H54 (cell line): ENCODE results near the gene MYBPHL.
"Not testable (repeated sequence)": the region's sequence is repeated elsewhere in the genome, so short reads cannot be mapped to it uniquely, and the experiment has no call there.

Experiments used
- DNase-seq: peaks from one replicate; pipeline ENCODE4 v3.0.0; 2011; ENCODE audit warnings: low spot score, mixed read lengths; ENCODE audit not compliant: insufficient read length
- FAIRE-seq: peaks from 3 replicates; lab custom pipeline; 2011; peaks lifted over from hg19 to GRCh38; lab: Jason Lieb, UNC
- POLR2A ChIP-seq: IDR thresholded peaks from 2 replicates; pipeline ENCODE4 v1.6.1; 2011; ENCODE audit warnings: low read depth, mild to moderate bottlenecking, low read length

Gene MYBPHL

DNA sequence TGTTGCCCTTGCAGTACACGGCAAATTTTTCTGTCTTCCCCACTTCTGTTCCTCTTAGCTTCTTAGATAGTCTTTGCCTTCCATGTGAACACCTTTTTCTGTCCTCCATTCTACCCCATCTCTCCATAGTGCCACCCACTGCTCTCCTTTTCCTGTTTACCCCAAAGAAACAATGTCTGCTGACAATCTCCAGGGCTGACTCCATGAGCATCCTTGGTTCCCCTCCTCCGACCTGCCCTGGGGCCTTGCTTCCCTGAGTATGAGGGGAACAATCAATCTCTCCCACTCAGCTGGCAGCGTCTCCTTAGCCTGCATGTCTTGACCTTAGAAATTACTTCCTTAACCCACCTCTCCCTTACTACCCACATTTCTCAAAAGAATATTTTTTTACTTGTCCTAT lies 12.3 kb upstream of the MYBPHL start:
- DNase-seq, result no peak
- no peak for FAIRE-seq
- no peak for TF ChIP-seq POLR2A

DNA sequence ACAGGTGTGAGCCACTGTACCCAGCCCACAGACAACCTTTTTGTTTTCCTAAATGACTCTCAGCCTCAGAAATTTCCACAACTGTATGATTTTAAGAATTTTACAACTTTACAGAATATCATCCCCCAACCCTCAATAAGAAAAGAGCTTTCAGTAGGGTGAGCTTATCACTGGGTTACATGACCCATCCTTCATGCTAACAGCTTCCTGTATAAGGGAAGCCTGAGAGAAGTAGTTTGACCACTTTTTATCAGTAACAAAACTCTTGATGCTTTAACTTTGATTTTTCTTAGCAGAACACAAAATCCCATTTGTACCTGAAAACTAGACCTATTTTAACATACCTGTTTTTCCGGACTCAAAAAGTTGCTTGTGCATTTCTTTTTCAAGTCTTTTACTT lies 9.7 kb upstream of the MYBPHL start:
- DNase-seq, result no peak
- no peak for FAIRE-seq
- TF ChIP-seq POLR2A, result no peak

DNA sequence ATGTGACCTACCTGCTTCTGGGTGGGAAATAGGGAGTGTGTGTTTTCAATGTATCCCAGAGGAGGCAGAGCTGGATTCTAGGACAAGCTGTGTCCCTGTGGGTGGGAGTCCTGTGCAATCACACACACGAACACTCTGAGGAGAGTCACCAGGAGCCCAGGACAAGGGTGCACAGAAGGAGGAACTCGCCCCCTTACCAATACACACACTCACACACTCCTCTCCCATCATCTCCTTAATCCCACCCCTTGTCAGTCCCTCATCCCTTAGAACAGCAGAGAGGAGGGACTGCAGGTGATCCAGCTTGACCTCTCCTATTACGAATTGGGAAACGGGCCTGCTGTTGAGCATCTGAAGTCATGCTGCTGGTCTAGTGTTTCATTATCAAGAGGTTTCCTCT lies 8.5 kb upstream of the MYBPHL start:
- no peak for DNase-seq
- no peak for FAIRE-seq
- no peak for TF ChIP-seq POLR2A

DNA sequence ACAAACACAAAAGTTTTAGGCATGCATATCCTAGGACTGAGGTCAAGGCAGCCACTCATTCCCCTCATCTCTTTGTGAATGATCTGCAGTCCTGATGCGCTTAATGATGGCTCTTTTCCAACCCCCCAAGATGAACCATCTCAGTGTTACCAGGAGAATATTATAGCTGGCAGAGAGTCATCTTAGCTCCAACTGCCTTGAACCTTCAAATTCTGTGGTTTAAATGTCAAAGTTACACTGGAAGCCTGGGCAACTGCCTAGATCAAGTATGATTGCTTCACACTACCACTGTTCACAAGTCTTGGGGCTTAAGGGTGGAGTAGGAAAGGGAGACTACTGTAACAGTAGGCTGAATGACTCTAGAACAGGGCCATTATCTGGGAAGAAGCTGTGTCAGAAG lies 8.0 kb upstream of the MYBPHL start:
- DNase-seq (no peak), FAIRE-seq (no peak)
- TF ChIP-seq POLR2A, result no peak

DNA sequence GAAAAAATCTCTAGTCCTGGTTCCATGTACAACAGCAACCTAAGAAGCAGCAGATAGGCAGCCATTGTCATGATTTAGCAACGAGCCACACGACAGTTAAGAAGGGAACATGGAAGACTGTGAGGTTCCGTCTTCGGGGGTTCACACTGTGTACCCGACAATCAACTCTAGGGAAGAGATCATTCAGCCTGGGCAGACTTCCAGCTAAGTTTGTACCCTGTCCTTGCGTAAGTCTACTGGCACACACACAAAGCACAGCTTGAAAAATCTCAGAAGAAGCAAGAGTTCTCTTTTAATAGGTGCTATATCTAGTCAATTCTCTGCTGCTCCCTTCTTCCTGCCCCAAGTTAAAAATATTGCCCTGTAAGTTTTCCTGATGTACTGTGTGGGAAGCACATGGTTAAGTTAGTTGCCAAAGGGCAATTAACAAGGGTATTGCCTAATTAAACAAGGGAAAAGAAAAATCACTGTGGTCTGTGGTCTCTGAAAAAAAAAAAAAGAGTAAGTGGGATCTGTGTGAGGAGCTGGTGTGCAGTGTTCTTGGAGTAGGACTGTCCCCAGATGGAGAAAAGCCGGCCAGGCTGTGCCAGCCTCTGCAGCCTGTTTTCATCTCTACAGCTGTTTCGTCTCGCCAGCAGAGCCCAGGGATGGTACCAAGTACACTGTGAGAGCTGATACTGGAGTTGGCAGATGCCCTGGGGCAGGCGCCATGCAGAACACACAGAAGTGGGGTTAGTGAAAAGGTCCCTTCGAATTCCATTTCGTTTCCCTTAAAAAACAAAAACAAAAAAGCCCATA lies 6.4 kb upstream of the MYBPHL start:
- no peak for TF ChIP-seq POLR2A
- DNase-seq (no peak), FAIRE-seq (no peak)

DNA sequence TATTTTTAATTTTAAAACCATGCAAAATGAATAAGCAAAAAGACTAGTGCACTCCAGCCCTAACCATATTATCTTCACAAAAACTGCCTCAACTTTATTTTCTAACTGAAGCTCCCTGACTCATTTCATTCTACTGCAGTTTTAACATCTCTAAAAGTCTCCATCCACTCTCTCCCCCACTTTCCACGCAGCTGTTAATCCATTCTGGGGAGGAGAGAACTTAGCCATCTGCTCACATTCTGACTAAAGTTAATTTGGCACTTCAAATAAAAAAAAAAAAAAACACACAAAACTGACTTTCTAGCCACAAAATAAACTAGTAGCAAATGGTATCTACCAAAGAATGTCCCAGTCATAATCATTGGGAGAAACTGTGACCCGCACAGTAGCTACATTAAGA lies 5.4 kb upstream of the MYBPHL start:
- FAIRE-seq, result no peak
- no peak for DNase-seq

DNA sequence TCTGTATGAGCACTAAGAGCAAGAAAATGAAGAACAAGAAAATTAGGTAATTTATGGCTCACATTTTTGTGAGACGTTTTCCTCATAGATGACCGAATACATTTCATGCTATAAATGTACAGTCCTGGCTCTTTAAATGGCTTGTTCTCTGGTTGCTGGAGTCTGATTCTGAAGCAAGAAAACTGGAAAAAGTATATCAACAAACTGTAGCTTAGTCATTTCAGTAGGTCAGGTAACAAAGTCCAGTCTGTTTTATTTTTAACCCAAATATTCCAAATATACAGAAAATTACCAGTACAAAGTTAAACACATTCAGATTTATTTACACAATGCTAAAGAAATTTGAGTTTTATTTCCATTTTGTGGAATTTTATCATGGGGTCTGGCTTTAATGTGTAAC lies 2.5 kb upstream of the MYBPHL start:
- DNase-seq, result no peak
- no peak for FAIRE-seq
- TF ChIP-seq POLR2A, result no peak

More for the DNA sequence above, 5.4 kb upstream of the MYBPHL start:
- no peak for TF ChIP-seq POLR2A

DNA sequence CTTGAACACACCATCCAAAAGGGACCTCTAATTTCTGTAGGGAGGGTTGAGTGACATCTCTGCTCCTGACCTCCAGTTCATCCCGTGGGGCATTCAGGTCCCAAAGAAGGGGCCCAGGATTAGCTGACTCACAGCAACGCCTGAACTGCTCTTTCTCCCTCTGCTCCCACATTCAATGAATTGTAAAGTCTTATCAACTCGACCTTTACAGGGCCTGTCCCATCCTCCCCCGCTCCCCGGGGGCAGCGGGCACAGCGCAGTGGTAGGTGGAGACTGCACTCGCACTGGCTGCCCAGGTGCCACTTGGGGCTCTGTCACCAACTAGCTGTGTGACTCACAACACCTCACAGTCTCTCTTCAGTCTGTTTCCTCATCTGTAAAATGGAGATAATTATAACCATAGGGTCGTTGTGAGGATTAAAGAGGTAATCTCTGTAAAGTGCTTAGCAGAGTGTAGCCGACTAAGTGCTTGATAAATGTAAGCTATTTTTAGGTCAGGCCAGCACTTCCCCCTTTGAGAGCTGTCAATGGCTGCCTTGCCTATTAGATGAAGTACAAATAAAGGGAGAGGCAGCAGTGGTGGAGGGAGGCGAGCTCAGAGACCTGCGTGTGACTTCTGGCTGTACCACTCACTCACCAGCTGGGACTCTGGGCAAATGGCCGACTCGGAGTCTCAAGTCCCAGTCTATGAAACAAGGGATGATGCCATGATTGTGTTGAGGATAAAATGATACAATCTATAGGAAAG lies 637 bp upstream of the MYBPHL start:
- TF ChIP-seq POLR2A, result no peak
- FAIRE-seq (no peak), DNase-seq (no peak)

DNA sequence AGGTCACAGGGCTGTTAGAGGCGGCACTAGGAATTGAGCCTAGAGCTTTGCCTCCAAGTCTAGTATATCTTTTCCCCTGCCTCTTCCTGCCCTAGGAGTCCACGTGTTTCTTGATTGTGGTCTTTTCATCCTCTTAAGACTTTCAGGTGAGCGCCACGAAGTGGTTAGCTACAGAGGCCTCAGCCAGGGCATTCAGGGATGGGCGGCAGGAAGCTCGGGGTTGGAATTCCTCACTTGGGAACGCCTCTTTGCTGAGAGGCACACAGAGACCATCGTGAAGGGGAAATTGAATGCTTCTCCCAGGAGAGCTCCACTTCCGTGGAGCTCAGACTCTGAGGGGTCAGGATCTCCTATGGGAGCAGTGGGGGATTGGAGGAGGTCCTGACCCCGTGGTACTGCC lies 820 bp downstream of the MYBPHL start:
- DNase-seq, FAIRE-seq: not testable (repeated sequence)

DNA sequence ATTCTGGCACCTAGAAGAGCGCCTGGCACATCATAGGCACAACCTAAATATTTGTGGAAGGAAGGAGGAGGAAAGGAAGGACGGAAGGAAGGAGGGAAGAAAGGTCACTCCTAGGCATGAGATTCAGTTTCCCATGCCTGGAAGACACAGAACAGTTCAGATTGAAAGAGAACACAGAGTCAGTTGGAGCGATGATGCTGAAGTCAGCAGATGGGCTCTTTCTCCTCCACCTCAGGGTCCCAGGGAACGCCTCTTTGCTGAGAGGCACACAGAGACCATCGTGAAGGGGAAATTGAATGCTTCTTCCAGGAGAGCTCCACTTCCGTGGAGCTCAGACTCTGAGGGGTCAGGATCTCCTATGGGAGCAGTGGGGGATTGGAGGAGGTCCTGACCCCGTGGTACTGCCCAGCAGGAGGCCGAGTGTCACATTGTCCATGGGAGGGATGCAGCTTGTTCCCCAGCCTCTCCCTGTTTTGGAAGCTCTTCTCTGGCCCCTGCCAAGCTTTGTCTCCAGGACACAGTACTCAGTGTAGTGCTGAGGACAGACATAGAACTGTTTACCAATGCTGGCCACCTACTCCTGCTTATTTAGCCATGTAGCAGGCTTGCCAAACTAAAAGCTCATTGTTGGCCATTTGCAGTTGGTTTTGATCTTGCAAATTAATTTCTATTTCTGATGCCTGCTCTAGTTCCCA lies 2.4 kb downstream of the MYBPHL start:
- FAIRE-seq, result no peak
- TF ChIP-seq POLR2A, result no peak
- DNase-seq, result no peak

DNA sequence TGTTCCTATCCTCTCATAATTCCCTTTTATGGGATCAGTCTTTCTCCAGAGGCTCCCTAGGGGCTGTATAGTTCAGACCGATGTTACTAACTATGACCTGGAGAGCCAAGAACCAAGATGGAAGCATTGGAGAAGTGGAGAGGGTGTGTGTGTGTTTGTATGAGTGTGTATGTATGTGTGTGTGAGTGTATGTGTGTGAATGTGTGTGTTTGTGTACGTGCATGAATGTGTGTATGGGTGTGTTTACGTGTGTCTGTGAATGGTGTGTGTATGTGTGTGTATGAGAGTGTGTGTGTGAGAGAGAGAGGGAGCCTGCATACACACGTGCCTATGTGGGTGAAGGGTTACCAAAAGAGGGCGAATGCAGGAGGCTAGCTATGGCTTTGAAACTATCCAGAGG lies 4.9 kb downstream of the MYBPHL start:
- DNase-seq (no peak), FAIRE-seq (no peak)
- no peak for TF ChIP-seq POLR2A

DNA sequence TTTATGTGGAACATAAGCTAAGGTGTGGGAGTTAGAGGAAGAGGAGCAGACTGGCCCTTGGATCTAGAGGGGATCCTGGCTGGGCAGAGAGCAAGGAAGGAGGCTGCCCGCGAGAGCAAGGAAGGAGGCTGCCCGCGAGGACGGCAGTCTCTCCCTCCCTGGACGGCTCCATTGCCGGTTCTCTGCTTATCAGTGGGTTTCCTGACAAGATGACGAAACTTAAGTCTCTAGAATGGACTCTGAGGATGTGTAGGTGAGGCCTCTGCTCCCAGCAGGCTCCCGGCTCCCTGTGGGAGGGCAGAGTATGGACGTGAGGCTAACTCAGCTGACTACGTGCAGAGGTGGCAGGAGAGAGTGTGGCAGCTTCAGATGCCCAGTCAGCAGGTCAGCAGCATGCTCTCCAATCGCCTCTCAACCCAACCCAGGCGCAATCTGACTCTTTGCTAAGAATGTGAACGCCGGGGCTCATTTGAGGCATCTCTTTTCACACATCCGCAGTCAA lies 6.1 kb downstream of the MYBPHL start:
- TF ChIP-seq POLR2A, result no peak
- no peak for FAIRE-seq
- DNase-seq, result no peak

DNA sequence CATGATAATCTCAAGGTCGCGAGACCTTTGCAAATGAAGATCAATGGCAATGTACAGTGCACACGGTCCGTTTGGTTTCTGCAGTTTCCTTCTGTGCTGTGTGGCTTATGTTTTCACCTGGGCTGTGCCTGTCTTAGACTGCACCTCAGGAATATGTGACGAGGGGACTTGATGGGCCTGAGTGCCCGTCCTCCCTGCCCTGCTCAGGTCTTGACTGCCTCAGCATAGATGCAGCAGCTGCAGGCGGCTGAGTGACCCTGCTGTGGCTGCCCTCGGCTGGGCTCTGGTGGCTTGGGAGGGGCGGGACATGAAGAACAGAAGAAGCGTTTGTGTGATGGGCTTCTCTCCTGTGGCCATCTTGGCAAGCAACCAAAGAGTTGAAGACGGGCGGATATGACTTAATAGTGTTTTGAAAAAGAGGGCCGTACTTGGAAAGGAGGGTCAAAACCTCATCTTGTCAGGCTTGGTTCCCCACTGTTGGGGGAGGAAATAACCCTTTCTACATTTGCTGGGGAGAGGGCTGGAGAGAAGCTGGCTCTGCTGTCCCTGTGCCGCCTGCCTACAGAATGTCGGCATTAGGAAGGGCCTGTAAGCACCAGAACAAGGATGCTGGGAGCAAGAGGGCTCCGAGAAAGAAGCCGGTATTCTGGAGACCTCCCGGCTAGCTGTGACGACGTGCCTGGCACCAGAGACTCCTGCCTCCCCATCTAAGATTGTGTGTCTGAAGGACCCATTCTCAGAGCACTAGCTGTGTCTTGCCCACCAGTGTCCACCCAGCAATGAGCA lies 7.1 kb downstream of the MYBPHL start:
- no peak for TF ChIP-seq POLR2A
- FAIRE-seq, result no peak
- no peak for DNase-seq
